ENCODE results near the gene LCE3A.
A peak's percentile ranks its signal among the peaks of the same experiment; 100 is the strongest.
"Not testable (repeated sequence)": the region's sequence is repeated elsewhere in the genome, so short reads cannot be mapped to it uniquely, and the experiment has no call there.

The LCE3A gene, protein sequence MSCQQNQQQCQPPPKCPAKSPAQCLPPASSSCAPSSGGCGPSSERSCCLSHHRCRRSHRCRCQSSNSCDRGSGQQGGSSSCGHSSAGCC

DNA sequence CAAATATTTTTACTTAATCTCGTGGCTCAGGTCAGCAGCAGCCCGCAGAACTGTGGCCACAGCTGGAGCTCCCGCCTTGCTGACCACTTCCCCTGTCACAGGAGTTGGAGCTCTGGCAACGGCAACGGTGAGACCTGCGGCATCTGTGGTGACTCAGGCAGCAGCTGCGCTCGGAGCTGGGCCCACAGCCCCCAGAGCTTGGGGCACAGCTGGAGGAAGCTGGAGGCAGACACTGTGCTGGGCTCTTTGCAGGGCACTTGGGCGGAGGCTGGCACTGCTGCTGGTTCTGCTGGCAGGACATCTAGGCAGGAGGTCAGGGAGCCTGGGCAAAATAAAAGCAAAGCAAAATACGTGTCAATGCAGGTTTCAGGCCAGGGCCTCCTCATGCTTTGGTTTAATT is at the start of gene LCE3A:
Gene LCE3A, minus strand, starts transcription at position 301 of the 400 bp plus-strand sequence. Its CDS starts 0 bp downstream, at position 301.
- DNase-seq (ENCODE audit: low read depth) = no peak

- no peak for DNase-seq (ENCODE audit: low read depth)
These were observed 44.7 kb upstream of the LCE3A start for GRCh38 chr1:152667648-152668047.

- not testable (repeated sequence) for DNase-seq (ENCODE audit: low read depth)
These were observed 43.3 kb upstream of the LCE3A start for GRCh38 chr1:152666171-152666570.

GRCh38 chr1:152663098-152663497 is 40.2 kb upstream of the LCE3A start, which contains the start of gene LCE2D:
Gene LCE2D (plus strand): TSS chr1:152663380. CDS start chr1:152664106, 726 bp downstream.
- no peak for DNase-seq (ENCODE audit: low read depth)

DNA sequence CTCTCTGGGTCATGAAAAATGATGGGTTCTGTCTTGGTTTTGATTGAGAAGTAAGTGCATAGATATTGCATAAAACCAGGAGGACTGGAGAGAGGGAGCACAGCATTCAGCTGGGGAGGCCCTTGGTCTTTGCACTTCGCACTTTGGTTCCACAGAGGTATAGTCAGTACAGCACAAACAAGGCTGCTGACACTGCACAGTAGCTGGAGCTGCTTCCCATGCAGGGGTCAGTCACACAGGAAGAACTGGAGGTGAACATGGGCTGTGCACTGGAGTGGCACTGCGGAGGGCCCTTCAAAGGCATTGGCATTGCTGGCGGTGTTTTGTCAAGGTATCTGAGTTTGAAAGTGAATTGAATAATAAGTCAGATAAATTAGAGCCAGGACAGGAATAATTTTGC is 35.7 kb upstream of the LCE3A start:
- DNase-seq (ENCODE audit: low read depth) = no peak

- no peak for DNase-seq (ENCODE audit: low read depth)
These were observed 34.8 kb upstream of the LCE3A start for GRCh38 chr1:152657677-152658076.

GRCh38 chr1:152656459-152656858 is 33.6 kb upstream of the LCE3A start:
- no peak for DNase-seq (ENCODE audit: low read depth)

DNA sequence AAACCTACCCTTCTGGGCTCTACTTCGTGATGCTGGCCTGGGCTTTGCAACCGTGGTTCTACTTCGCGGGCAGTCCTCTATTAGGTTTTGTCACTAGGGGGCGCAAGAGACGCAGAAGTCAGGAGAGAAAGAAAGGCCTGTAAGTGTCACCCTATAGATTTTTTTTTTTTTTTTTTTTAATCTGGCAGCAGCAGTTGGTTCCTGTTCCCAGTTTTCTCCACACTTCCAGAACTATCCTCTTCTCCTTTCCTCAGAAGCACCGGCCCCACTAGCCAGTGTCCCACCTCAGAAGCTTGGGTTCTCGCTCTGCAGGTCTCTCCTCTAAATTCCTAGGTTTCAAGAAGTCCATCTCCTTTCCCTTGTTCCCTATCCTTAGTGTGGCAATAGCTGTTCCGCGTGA is 31.2 kb upstream of the LCE3A start:
- DNase-seq (ENCODE audit: low read depth) = peak; percentile 18

GRCh38 chr1:152646656-152647055 is 23.8 kb upstream of the LCE3A start:
- DNase-seq (ENCODE audit: low read depth) = no peak

DNA sequence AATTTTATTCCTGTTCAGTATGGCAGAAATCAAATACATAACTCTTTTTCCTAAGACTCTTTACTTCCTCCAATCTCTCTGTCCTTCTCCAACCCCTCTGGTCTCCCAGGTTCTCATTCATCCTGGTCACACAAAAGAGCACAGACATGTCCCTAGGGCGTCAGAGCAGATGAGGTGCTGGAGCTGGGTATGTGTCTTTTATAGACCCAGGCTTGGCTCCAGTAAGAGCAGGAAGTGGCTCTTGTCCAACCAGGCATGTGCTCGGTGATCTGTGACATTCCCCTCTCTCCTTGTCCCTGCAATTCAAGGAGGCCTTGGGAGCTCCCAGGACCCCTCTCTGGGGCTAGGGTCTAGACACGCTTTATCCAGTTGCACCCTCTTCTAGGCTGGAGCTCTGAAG is 22.2 kb upstream of the LCE3A start:
- DNase-seq (ENCODE audit: low read depth) = no peak

DNA sequence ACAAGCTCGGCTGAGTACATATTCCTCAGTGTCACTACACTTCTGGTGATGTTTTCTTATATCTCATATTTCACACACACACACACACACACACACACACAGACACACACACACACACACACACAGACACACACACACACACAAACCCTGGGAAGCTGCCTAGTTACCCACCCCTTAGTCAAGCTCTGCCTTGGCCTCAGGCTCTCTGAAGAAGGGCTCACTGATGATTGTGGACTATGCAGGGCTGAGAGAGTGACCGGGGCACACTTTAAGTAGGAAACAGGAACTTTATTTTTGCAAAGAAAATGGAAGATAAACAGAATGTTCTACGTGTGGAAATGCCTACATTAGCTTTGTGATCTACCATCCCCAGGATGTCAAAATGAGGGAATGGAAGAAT is 21.0 kb upstream of the LCE3A start:
- no peak for DNase-seq (ENCODE audit: low read depth)

- DNase-seq (ENCODE audit: low read depth) = no peak
These were observed 17.4 kb upstream of the LCE3A start for GRCh38 chr1:152640351-152640750.

DNA sequence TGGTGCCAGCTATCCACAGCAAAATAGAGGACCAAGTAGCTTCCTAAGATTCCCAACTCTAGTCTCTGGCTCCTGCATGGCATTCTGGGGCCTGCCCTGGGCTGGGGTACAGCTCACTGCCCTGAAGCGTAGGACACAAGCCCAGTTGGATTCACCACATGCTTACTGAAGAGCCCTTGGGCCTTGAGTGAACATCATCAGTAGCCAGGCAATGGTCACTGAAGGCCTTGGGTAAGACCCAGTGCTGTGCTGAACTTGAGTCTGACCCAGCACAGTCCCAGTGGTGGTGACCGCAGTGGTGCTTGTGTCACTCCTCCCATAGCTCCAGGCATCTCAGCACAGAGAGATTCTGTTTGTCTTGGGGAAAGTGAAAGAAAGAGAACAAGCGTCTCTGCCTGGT is 7.7 kb upstream of the LCE3A start:
- no peak for DNase-seq (ENCODE audit: low read depth)

DNA sequence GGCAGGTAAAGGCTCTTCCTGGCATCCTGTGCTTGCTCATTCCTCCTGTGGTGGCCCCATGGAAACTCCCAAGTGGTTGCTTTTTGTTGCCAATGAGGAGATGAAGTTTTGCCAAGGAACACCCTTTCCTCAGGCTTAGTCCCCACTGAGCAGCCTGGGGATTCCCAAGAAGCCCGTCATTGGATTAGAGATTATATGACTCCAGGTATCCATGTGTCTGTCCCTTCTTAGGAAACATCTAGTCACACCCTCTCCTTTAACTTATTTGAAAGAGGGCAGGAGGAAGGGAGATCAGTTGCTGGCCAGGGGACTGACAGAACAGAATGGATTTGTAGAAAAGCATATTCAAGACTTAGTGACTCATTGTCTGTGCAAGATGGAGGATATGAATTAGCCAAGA is 3.8 kb upstream of the LCE3A start:
- DNase-seq (ENCODE audit: low read depth) = no peak

DNA sequence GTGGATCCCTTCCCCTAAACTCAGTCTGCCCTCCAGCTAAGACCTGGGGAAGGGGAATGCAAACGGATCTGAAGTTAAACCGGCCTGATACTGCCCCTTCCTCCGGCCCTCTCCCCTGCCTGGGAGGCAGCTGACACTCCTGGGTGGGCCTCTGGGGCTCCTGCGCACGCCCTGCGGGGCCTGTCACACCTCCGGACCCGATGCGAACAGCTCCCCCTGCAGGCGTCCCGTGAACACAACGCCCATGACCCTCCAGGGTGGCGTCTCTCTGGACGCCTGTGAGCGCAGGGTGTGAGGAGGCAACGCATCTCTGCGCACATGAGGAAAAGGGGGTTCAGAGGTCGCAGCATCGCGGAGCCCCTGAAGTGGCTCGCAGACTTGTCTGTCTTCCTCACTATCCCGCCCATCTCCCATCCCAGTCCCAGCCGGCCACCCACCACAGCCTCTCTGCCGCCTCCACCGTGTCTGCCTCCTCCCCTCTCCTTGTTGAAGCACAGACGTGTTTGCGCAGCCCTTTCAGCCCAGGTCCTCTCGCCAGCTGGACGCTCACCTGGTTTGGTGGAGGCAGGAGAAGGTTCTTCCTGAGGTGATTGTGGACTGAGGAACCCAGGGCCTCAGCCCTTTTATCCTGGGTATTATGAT is 421 bp upstream of the LCE3A start:
- DNase-seq (ENCODE audit: low read depth) = no peak

DNA sequence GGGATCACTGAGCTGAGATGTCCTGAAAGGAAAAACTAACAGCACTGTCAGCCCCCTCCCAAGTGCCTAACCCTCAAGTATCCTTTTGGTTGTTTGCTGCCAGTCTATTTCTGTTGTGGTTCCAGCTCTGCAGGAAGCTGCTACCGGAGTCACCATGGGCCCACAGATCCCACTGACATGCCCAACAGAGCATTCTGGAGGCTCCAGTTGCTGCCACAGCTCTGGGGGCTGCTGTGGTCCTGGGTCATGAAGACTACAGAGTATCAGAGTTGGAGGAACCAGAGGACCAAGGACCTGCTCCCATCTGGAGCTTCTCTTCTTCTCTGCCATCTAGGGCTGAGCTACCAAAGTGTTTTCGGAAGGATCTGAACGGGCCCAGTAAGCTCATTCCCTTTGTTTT is 910 bp downstream of the LCE3A start:
- DNase-seq (ENCODE audit: low read depth) = no peak

GRCh38 chr1:152613511-152613910 is 9.4 kb downstream of the LCE3A start, which contains the start of gene LCE3B:
Gene LCE3B (plus strand): TSS chr1:152613811. CDS start chr1:152613811, 0 bp downstream.
- no peak for DNase-seq (ENCODE audit: low read depth)

- DNase-seq (ENCODE audit: low read depth) = no peak
These were observed 23.0 kb downstream of the LCE3A start, which contains the start of gene LCE3C for GRCh38 chr1:152599934-152600333. Gene LCE3C (plus strand): TSS chr1:152600234. CDS start chr1:152600732, 498 bp downstream.

DNA sequence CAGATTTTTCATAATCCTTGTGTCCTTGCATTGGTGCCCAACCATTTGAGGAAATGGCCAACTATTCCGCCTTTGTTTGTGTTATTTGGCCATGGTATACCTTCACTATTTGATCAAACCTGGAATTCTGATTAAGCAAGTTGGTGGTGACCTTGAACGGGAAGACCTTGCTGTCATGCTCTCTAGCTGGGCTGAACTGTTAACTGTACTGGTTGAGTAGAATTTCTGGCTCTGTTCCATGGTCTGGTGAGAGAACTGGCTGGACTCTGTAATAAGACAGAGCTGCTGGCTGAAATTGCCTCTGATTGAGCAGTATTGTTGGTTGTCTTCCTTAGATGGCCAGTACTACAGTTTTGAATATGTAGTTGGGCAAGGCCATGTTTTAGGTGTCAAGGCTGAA is 25.9 kb downstream of the LCE3A start:
- no peak for DNase-seq (ENCODE audit: low read depth)

DNA sequence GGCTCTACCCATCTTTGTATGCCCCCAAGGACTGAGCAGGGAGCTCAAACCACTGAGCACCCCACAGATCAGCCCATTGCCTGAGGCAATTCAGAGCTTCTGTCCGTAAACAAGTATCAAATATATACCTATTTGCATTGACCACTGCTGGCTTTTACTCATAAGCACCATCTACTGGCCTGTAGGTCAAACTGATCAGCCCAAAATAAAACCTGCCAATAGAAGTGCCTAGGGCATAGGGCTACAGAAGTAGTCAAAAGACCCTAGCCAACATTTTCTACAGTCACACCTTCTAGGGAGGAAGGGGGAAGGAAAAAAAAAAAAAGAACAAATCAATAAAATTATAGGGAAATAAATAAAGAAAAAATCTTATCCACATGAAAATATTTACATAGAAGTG is 37.3 kb downstream of the LCE3A start:
- DNase-seq (ENCODE audit: low read depth) = no peak

GRCh38 chr1:152582647-152583046 is 40.3 kb downstream of the LCE3A start:
- no peak for DNase-seq (ENCODE audit: low read depth)

GRCh38 chr1:152580433-152580832 is 42.5 kb downstream of the LCE3A start, which contains the start of gene LCE3D:
Gene LCE3D (minus strand): TSS chr1:152580516. CDS start chr1:152579936, 580 bp downstream.
- no peak for DNase-seq (ENCODE audit: low read depth)

DNA sequence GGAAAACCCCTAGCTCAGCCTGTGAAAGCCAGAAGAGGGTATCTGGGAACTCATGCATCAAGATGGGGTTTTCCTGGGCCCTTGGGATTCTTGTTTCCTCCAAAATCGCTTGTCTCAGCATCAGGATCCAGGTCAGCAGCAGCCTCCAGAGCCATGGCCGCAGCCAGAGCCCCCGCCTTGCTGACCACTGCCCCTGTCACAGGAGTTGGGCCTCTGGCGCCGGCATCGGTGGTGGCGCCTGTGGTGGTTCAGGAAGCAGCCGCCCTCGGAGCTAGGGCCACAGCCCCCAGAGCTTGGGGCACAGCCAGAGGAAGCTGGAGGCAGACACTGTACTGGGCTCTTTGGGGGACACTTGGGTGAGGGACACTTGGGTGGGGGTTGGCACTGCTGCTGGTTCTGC is 43.4 kb downstream of the LCE3A start:
- not testable (repeated sequence) for DNase-seq (ENCODE audit: low read depth)

DNA sequence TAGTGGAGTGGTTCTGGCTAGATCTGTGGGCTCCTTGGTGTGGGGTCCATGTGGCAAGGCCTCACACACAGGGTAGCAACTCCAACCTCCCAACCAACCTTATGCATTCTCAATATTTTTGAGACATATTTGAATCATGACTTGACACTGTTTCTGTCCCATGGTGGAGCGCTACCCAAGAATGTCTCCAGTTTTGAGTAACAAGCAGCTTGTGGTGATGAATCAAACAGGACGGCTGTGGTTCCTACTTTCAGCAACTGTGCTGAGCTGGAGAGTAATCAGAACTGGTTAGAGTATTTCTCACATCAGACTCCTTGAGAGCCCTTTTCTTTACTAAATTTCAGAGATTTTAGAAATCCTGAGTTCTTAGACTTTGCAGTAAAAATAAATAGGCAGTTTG is 45.7 kb downstream of the LCE3A start:
- no peak for DNase-seq (ENCODE audit: low read depth)
